ENCODE results near the gene GFM1.

- no peak for TF ChIP-seq CTCF (IDR thresholded peaks at IDR 0.05 in 4 of 5, conservative IDR thresholded peaks at IDR 0.05 in 1 of 5)
- TF ChIP-seq POLR2A (IDR thresholded peaks at IDR 0.05): no peak
Measured at GRCh38 chr3:158678687-158679086, 34.4 kb downstream of the GFM1 start.

Data from gastrocnemius medialis (tissue), 4 donors.